ENCODE data around the gene LZTFL1. TPM values are rescaled to one million over a fixed set of nuclear protein-coding genes. Genes with fewer than 3 reads are reported as not detected.

LZTFL1 gene
- total RNA-seq, 1 experiment from 2014 or later, result 21.0 TPM

- Histone ChIP-seq H3K9ac (ENCODE audit: low read length) (no peak overlapping the region), H3K4me3 (replicated peaks in 1 of 2; ENCODE audit: low read depth in 1 of 2, low read length in 2 of 2) (no peak overlapping the region), H3K9me3 (ENCODE audit: control insufficient read depth in 1 of 2, insufficient read depth in 1 of 2, low read depth in 1 of 2, low read length in 2 of 2) (peaks cover 0 to 3% of the 10 kb centered on the region in 2 experiments; a peak in 1 of 4 replicates), H3K4me1 (ENCODE audit: control insufficient read depth in 1 of 2, insufficient read depth in 2 of 2, low read length in 2 of 2) (peaks cover 31 to 37% of the 10 kb centered on the region in 2 experiments), H4K20me1 (ENCODE audit: insufficient read depth) (no peaks in the 10 kb centered on the region), H3K9me2 (ENCODE audit: insufficient read depth) (no peaks in the 10 kb centered on the region), H3K79me2 (ENCODE audit: insufficient read depth, low read length) (no peaks in the 10 kb centered on the region), H2AFZ (ENCODE audit: low read depth, low read length, poor library complexity, severe bottlenecking) (no peak overlapping the region), H3K27me3 (ENCODE audit: insufficient read depth, low read length) (no peaks in the 10 kb centered on the region), H3K36me3 (ENCODE audit: control insufficient read depth in 1 of 2, insufficient read depth in 2 of 2, low read length in 2 of 2) (no peaks in the 10 kb centered on the region), H3K27ac (ENCODE audit: low read depth, low read length) (no peak overlapping the region), H3K4me2 (ENCODE audit: low read length) (no peak overlapping the region)
- no peak for ATAC-seq
- ChIA-PET CTCF (no interaction called here), RAD21 (ENCODE audit: low non-redundant PET in 1 of 2, low total read pairs in 2 of 2, uncharacterized antibody in 2 of 2, unreplicated experiment in 2 of 2) (no interaction called here), POLR2A (no interaction called here)
- intact Hi-C loops (cut with micrococcal nuclease), result no loop called here
- TF ChIP-seq EZH2 (IDR thresholded peaks at IDR 0.05) (no peak), POLR2AphosphoS5 (IDR thresholded peaks at IDR 0.05; ENCODE audit: low read depth, low read length) (no peak)
- no TSS peak for BruUV-seq (replicated peaks)
- no peak for DNase-seq (ENCODE audit: low read depth, low spot score)
Measured at GRCh38 chr3:45814322-45814721, 27.6 kb downstream of the LZTFL1 start.

- intact Hi-C loops (cut with micrococcal nuclease), result no loop called here
- Histone ChIP-seq H3K9me3 (ENCODE audit: control insufficient read depth in 1 of 2, insufficient read depth in 1 of 2, low read depth in 1 of 2, low read length in 2 of 2) (no peaks in the 10 kb centered on the region), H2AFZ (ENCODE audit: low read depth, low read length, poor library complexity, severe bottlenecking) (no peak overlapping the region), H3K4me2 (ENCODE audit: low read length) (no peak overlapping the region), H3K4me1 (ENCODE audit: control insufficient read depth in 1 of 2, insufficient read depth in 2 of 2, low read length in 2 of 2) (peaks cover 8% of the 10 kb centered on the region in 2 experiments), H4K20me1 (ENCODE audit: insufficient read depth) (no peaks in the 10 kb centered on the region), H3K9me2 (ENCODE audit: insufficient read depth) (no peaks in the 10 kb centered on the region), H3K79me2 (ENCODE audit: insufficient read depth, low read length) (no peaks in the 10 kb centered on the region), H3K9ac (ENCODE audit: low read length) (no peak overlapping the region), H3K36me3 (ENCODE audit: control insufficient read depth in 1 of 2, insufficient read depth in 2 of 2, low read length in 2 of 2) (no peaks in the 10 kb centered on the region), H3K27ac (ENCODE audit: low read depth, low read length) (no peak overlapping the region), H3K4me3 (replicated peaks in 1 of 2; ENCODE audit: low read depth in 1 of 2, low read length in 2 of 2) (no peak overlapping the region), H3K27me3 (ENCODE audit: insufficient read depth, low read length) (no peaks in the 10 kb centered on the region)
- RAD21 ChIA-PET (ENCODE audit: low non-redundant PET in 1 of 2, low total read pairs in 2 of 2, uncharacterized antibody in 2 of 2, unreplicated experiment in 2 of 2), result no interaction called here
- POLR2A ChIA-PET, result no interaction called here
- DNase-seq (ENCODE audit: low read depth, low spot score) (no peak), ATAC-seq (no peak)
- CTCF ChIA-PET, result no interaction called here
- no TSS peak for BruUV-seq (replicated peaks)
- TF ChIP-seq REST (IDR thresholded peaks at IDR 0.05; ENCODE audit: low read depth) (no peak), JUND (IDR thresholded peaks at IDR 0.05) (no peak), CTCF (IDR thresholded peaks at IDR 0.05 in 2 of 3, conservative IDR thresholded peaks at IDR 0.05 in 1 of 3; ENCODE audit: borderline replicate concordance in 1 of 3, insufficient read depth in 1 of 3, low read depth in 2 of 3, low read length in 2 of 3) (no peak), ZNF274 (IDR thresholded peaks at IDR 0.05; ENCODE audit: low read depth, low read length) (no peak), RAD21 (IDR thresholded peaks at IDR 0.05; ENCODE audit: low read depth) (no peak), CBX3 (IDR thresholded peaks at IDR 0.05; ENCODE audit: low read depth) (no peak), YY1 (IDR thresholded peaks at IDR 0.05; ENCODE audit: extremely low read depth, insufficient replicate concordance, low read depth, low read length) (no peak), EZH2 (IDR thresholded peaks at IDR 0.05) (no peak), ELF1 (IDR thresholded peaks at IDR 0.05; ENCODE audit: borderline replicate concordance, low read depth) (no peak), EZH2phosphoT487 (IDR thresholded peaks at IDR 0.05; ENCODE audit: borderline replicate concordance) (no peak)
Measured at GRCh38 chr3:45807681-45808540, 34.0 kb downstream of the LZTFL1 start.
